Measurements from ENCODE around the gene PPP1R9B.

Gene PPP1R9B

GRCh38 chr17:50133028-50133768, 17.3 kb downstream of the PPP1R9B start:
- no peak for DNase-seq (ENCODE audit: low read depth)
- H3K4me3 ChIP-seq (ENCODE audit: low read length), result no peak overlapping the region
- TF ChIP-seq, protein P1, sequence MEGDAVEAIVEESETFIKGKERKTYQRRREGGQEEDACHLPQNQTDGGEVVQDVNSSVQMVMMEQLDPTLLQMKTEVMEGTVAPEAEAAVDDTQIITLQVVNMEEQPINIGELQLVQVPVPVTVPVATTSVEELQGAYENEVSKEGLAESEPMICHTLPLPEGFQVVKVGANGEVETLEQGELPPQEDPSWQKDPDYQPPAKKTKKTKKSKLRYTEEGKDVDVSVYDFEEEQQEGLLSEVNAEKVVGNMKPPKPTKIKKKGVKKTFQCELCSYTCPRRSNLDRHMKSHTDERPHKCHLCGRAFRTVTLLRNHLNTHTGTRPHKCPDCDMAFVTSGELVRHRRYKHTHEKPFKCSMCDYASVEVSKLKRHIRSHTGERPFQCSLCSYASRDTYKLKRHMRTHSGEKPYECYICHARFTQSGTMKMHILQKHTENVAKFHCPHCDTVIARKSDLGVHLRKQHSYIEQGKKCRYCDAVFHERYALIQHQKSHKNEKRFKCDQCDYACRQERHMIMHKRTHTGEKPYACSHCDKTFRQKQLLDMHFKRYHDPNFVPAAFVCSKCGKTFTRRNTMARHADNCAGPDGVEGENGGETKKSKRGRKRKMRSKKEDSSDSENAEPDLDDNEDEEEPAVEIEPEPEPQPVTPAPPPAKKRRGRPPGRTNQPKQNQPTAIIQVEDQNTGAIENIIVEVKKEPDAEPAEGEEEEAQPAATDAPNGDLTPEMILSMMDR (IDR thresholded peaks at IDR 0.05; ENCODE audit: insufficient read depth, low read depth, low read length, missing control alignments), result no peak

- no peak overlapping the region for H3K4me3 ChIP-seq (ENCODE audit: low read length)
- TF ChIP-seq, protein P1 (IDR thresholded peaks at IDR 0.05; ENCODE audit: insufficient read depth, low read depth, low read length, missing control alignments), result no peak
- no peak for DNase-seq (ENCODE audit: low read depth)
Measured at GRCh38 chr17:50132104-50132794, 18.2 kb downstream of the PPP1R9B start.

GRCh38 chr17:50130559-50131305, 19.7 kb downstream of the PPP1R9B start:
- no peak for DNase-seq (ENCODE audit: low read depth)
- TF ChIP-seq, protein P1 (IDR thresholded peaks at IDR 0.05; ENCODE audit: insufficient read depth, low read depth, low read length, missing control alignments), result no peak
- no peak overlapping the region for H3K4me3 ChIP-seq (ENCODE audit: low read length)

- TF ChIP-seq, protein P1 (IDR thresholded peaks at IDR 0.05; ENCODE audit: insufficient read depth, low read depth, low read length, missing control alignments), result no peak
Measured at GRCh38 chr17:50129728-50130558, 20.5 kb downstream of the PPP1R9B start, which contains the start of gene SAMD14. SAMD14 (minus strand) TSS chr17:50130160; CDS start chr17:50124959, 5,201 bp downstream.

GRCh38 chr17:50129353-50129727, 21.1 kb downstream of the PPP1R9B start:
- TF ChIP-seq, protein P1 (IDR thresholded peaks at IDR 0.05; ENCODE audit: insufficient read depth, low read depth, low read length, missing control alignments), result no peak
- H3K4me3 ChIP-seq (ENCODE audit: low read length), result no peak overlapping the region
- no peak for DNase-seq (ENCODE audit: low read depth)

More at GRCh38 chr17:50129728-50130558, 20.5 kb downstream of the PPP1R9B start, which contains the start of gene SAMD14:
- peak; percentile 29 for DNase-seq (ENCODE audit: low read depth)
- H3K4me3 ChIP-seq (ENCODE audit: low read length), result peak within 1 kb of the TSS; percentile 30

Data from epithelial cell of esophagus (primary cell).